GM23248 (cell line): ENCODE measurements around the gene IL1RAPL2.

Experiments
- EZH2 ChIP-seq: fragments of 200-600 bp; sonication (generic); IDR thresholded peaks from 2 replicates; pipeline ENCODE4 v1.6.1; 2018; ENCODE audit warnings: antibody characterized with exemption, mild to moderate bottlenecking; ENCODE audit not compliant: insufficient read depth, poor library complexity, severe bottlenecking
- EZH2phosphoT487 ChIP-seq: fragments of 200-600 bp; sonication (generic); IDR thresholded peaks from 2 replicates; pipeline ENCODE4 v1.6.1; 2018; ENCODE audit warnings: antibody characterized with exemption, moderate library complexity, mild to moderate bottlenecking, low read depth; ENCODE audit not compliant: insufficient read depth

DNA sequence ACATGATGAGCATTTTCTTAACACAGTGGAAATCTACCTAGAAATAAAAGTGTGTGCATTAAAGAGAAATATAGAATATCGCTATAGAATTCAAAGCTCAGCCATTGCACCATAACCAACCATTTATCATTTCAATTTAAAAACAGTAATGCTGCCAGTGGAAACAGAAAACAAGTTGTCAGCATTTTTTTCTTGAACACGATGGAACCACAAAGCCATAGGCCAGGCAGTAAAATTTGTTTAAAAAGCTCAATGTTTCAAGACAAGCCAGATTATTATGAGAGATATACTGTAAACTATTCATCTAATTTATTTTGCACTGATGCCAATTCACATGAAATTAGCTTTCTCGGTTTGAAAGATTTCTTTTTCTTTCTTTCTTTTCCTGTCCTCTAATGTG is 1209.7 kb downstream of the IL1RAPL2 start:
- TF ChIP-seq EZH2 = no peak
- no peak for TF ChIP-seq EZH2phosphoT487
